ENCODE results near the gene JARID2. TPM values are rescaled to one million over a fixed set of nuclear protein-coding genes. Genes with fewer than 3 reads are reported as not detected.

JARID2 gene
- total and polyA plus RNA-seq, 9 of the 15 experiments (the other 6 are each of a cell fraction or from before 2014, with no cell fraction given) = 5.0 to 29.0 (median 15.6) TPM

DNA sequence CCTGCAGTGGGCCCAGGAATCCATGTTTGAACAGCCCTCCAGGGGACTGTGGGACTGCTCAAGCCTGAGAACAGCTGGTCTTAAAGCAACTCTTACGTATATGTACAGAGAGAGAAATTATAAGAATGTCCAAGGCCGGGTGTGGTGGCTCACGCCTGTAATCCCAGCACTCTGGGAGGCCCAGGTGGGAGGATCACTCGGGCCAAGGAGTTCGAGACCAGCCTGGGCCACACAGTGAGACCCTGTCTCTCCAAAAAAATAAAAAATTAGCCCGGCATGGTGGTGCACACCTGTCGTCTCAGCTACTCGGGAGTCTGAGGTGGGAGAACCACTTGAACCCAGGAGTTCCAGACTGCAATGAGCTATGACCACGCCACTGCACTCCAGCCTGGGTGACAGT, 283.0 kb downstream of the JARID2 start:
- Histone ChIP-seq H3K36me3 (ENCODE audit: control insufficient read depth, insufficient read depth, low read length) (peaks cover 47% of the 10 kb centered on the region), H3K27ac (ENCODE audit: extremely low read depth, low read depth, low read length) (no peak overlapping the region), H3K9me3 (replicated peaks; ENCODE audit: control insufficient read depth, insufficient read depth, low read depth, low read length) (no peaks in the 10 kb centered on the region), H3K9ac (ENCODE audit: insufficient read depth in 1 of 2, low read depth in 2 of 2, low read length in 2 of 2) (no peak overlapping the region), H4K20me1 (replicated peaks; ENCODE audit: control insufficient read depth, insufficient read depth, low read length) (no peaks in the 10 kb centered on the region), H3K4me1 (replicated peaks in 1 of 2; ENCODE audit: control insufficient read depth in 2 of 2, insufficient read depth in 2 of 2, low read length in 2 of 2) (peaks cover 0 to 2% of the 10 kb centered on the region in 2 experiments; a peak in 2 of 5 replicates), H2AFZ (ENCODE audit: low read depth, low read length) (no peak overlapping the region), H3K4me3 (no peak overlapping the region), H3K4me2 (ENCODE audit: insufficient read depth, low read length) (no peak overlapping the region), H3K27me3 (ENCODE audit: control insufficient read depth in 2 of 2, insufficient read depth in 2 of 2, low read length in 2 of 2) (no peaks in the 10 kb centered on the region), H3K9me1 (ENCODE audit: control insufficient read depth, insufficient read depth, low read length) (no peaks in the 10 kb centered on the region), H3K79me2 (ENCODE audit: control insufficient read depth, insufficient read depth, low read length) (no peaks in the 10 kb centered on the region)
- no peak for ATAC-seq
- WGBS (ENCODE audit: insufficient coverage, low coverage, missing lambda C conversion rate) = 91% methylated on average over 9 of the region's 9 CpGs
- no peak for DNase-seq (ENCODE audit: extremely low read depth in 1 of 4, low spot score in 3 of 4)
- no peak for FAIRE-seq
- ChIA-PET CTCF (ENCODE audit: low intra/inter-chr PET ratio) (no interaction called here), POLR2A (interaction anchor here (0.9 kb wide), 1 partner anchor 14 kb away, joined by 3 read pairs; no protein-coding TSS in a partner anchor)
- in situ Hi-C loops (cut with MboI) = no loop called here
- intact Hi-C loops (cut with micrococcal nuclease) = no loop called here
- no TSS peak for BruUV-seq (replicated peaks)
- TF ChIP-seq CBFB (CRISPR knock-in tag; IDR thresholded peaks at IDR 0.05) = no peak
- no peak for TF ChIP-seq ILF3 (IDR thresholded peaks at IDR 0.05; ENCODE audit: borderline replicate concordance)
- TF ChIP-seq, protein P1, sequence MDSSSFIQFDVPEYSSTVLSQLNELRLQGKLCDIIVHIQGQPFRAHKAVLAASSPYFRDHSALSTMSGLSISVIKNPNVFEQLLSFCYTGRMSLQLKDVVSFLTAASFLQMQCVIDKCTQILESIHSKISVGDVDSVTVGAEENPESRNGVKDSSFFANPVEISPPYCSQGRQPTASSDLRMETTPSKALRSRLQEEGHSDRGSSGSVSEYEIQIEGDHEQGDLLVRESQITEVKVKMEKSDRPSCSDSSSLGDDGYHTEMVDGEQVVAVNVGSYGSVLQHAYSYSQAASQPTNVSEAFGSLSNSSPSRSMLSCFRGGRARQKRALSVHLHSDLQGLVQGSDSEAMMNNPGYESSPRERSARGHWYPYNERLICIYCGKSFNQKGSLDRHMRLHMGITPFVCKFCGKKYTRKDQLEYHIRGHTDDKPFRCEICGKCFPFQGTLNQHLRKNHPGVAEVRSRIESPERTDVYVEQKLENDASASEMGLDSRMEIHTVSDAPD (CRISPR knock-in tag; IDR thresholded peaks at IDR 0.05) = no peak
- no peak for TF ChIP-seq TBL1XR1 (IDR thresholded peaks at IDR 0.05; ENCODE audit: low read length in 2 of 2)
- TF ChIP-seq, protein P2, sequence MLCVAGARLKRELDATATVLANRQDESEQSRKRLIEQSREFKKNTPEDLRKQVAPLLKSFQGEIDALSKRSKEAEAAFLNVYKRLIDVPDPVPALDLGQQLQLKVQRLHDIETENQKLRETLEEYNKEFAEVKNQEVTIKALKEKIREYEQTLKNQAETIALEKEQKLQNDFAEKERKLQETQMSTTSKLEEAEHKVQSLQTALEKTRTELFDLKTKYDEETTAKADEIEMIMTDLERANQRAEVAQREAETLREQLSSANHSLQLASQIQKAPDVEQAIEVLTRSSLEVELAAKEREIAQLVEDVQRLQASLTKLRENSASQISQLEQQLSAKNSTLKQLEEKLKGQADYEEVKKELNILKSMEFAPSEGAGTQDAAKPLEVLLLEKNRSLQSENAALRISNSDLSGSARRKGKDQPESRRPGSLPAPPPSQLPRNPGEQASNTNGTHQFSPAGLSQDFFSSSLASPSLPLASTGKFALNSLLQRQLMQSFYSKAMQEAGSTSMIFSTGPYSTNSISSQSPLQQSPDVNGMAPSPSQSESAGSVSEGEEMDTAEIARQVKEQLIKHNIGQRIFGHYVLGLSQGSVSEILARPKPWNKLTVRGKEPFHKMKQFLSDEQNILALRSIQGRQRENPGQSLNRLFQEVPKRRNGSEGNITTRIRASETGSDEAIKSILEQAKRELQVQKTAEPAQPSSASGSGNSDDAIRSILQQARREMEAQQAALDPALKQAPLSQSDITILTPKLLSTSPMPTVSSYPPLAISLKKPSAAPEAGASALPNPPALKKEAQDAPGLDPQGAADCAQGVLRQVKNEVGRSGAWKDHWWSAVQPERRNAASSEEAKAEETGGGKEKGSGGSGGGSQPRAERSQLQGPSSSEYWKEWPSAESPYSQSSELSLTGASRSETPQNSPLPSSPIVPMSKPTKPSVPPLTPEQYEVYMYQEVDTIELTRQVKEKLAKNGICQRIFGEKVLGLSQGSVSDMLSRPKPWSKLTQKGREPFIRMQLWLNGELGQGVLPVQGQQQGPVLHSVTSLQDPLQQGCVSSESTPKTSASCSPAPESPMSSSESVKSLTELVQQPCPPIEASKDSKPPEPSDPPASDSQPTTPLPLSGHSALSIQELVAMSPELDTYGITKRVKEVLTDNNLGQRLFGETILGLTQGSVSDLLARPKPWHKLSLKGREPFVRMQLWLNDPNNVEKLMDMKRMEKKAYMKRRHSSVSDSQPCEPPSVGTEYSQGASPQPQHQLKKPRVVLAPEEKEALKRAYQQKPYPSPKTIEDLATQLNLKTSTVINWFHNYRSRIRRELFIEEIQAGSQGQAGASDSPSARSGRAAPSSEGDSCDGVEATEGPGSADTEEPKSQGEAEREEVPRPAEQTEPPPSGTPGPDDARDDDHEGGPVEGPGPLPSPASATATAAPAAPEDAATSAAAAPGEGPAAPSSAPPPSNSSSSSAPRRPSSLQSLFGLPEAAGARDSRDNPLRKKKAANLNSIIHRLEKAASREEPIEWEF (CRISPR knock-in tag; IDR thresholded peaks at IDR 0.05) = no peak

Measured in K562 (cell line).